GM19099 (cell line): ENCODE measurements around the gene TUBE1.

Experiments
- POLR2A ChIP-seq: IDR thresholded peaks from 3 replicates; pipeline ENCODE4 v1.6.1; 2011; ENCODE audit warnings: low read depth; ENCODE audit not compliant: insufficient read length; ENCODE audit errors: extremely low read depth

The TUBE1 gene

DNA sequence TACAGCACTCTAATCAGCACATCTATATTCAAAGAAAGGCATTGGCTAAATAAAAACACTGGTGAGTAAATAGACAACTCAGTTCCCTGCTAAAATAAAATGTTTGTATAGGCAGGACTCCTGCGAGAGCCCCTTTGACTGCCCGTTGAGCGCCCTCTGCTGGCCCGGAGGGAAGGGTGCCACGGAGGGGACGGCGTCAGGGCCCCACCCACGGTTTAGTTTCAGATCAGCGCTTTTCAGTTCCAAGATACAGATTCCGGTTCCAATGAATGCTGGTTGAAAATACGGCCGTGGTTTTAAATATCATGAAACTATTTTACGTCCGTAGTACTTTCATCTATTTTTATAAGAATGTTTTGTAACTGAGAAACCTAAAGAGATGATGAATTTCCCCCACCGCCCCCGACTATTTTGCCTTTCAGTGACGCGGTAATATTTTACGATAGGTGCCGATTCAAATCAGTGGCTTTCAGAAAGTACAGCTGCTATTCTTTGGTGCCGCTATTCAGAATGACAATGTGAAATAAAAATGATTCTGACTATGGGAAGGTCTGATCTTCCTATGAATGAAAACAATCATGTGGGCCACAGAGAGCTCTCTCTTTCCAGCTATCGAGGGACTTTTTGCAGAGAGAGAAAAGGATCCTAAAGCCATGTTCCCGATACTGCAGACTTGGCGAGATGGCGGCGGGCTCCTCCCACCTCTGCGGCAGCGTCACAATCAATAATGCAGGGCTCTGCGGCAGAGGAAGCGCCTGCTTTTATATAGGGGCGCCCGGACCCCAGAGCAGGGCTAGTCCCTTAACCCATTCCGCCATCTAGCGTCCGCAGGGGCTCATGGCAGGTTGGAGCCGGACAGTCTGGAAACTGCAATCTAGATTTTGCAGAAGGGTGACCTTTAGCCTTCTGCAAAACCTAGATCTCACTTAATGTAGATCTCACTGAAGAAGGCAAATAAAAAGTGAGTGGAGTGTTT is 44.0 kb downstream of the TUBE1 start:
- no peak for TF ChIP-seq POLR2A

DNA sequence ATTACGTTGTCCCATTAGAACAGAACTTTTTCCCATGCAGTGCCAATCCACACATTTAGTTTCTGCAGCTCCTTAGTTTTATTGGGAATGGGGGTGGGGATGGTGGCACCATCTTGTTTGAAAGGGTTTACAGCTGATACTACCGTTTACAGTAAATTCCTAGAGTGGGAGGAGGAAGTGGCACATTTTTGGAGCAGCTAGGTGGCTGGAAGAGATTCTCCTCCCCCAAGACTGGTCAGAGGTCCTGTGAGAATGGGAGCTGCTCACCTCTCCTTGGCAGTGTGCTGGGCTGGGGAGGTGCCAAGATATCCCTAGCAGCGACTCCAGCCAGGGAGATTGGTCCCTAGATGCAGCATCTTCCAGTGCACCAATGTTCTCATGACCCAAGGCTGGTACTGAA is 45.7 kb downstream of the TUBE1 start:
- no peak for TF ChIP-seq POLR2A

DNA sequence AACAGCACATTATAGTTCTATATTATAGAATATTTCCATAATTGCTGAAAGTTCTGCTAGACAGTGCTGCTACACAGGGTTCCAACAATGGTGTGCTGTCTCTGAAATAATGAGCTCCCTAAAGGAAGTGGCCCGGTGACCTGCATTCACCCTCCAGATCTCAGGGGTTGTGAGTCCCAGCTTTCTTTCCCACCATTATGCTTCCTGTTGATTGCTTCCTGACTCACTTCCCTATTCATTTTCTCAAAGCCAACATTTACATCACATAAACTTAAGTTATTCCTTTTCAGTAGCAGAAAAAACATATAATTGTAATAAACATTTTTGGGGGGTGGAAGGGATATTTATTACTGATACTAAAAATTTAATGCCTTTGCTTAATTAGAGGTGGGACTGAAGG is 46.3 kb downstream of the TUBE1 start:
- no peak for TF ChIP-seq POLR2A

DNA sequence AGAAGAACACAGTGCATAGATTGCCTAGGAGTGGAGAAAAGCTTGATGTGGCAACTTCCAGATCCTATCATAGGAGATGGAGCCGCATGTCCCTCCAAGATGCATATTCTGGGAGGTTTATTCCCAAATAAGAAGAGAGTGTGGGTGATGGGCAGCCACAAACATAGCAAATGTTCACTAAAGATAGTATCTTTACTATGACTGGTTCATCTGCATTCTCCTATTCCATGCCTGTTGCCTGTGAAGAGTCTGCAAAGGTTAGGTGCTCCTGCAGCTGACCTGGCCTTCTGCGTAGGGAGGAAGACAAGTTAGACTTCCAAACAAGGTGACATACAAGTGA is 47.9 kb downstream of the TUBE1 start:
- no peak for TF ChIP-seq POLR2A

DNA sequence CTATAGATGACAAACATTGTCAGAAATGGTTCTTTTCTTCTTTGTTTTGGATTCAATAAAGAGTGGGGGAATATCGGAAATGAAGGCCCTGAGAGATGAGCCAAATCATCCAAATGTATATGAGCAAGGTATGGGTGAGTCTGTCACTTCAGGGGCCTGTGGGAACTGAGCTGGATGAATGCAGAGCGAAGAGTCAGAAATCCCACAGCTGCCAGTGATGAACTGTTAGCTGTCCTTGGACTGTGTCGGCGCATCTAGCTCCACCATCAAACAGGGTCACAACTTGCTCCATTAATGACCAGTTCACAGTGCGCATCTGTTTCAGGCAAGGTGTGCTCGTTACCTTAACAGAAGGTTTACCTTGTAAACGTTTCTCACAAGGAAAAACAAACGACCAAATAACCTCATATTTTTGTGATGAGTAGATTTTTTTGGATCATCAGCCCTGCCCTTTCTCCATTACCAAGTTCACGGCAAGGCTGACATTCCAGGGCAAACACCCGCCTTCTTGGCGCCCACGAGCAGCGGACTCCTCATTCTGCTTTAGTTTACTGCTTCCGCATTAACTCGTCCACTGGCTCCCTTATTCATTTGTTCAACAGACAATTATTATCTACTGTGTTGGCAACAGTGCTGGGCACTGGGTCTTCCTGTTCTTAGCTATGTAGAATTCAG is 48.4 kb downstream of the TUBE1 start:
- no peak for TF ChIP-seq POLR2A

DNA sequence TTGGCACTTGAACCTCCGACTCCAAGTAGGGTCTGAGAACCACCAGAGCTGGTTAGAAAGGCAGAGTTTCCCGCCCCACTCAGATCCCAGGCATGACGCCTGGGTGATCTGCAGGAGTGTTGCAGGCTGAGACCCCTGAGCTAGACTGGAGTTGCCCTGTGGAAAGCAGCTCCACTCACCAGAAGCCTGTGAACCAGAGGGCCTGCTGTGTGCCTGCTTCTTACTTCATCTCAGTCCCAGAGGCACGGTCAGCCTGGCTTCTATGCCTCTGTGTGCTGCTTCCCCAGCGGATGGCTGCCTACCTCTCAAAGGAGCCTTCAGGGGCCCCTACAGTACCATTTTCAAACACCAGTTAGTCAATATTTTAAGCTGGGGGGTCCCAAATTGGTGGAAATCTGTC is 49.0 kb downstream of the TUBE1 start:
- TF ChIP-seq POLR2A, result no peak

DNA sequence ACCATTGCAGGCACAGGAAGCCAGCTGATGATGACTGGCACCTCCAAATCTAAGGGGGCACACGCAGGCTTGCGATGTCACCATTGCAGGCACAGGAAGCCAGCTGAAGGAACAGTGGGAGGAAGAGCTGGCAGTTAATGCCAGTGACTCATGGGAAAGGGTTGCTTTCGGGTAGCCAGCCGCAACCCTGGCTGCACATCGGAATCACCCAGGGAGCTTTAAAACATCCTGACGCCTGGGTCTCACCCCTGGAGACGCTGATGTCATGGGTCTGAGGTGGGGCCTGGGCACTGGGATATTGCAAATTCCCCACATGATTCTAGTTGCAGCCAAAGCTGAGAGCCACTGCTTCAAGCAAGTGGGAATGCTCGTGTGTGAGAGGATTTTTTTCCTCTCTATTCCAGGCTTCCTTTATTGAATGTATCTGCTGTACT is 49.5 kb downstream of the TUBE1 start:
- TF ChIP-seq POLR2A, result no peak

DNA sequence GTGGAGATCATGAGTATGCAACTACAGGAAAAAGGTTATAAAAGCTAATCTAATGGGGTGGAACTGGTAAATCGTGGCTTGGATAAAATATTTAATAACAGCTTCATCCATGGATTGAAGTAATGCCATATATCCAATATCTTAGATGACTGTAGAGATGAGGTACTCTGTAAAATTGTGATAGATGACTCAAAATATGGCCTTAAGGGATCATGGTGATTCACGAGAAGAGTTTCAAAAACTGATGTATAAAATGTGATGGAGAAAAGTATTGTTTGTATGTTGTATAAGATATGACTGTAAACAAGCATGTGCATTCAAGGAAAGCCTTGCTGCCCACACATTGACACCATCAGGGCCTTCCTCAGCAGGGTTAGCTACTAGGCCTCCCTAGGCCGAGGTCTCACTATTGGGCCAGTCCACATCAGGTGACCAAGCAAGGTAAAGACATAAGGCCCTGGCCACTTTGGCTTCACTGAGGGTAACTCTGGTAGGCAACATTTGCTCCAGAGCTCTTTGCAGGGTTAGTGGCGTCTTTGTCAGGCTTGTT is 51.1 kb downstream of the TUBE1 start:
- no peak for TF ChIP-seq POLR2A

DNA sequence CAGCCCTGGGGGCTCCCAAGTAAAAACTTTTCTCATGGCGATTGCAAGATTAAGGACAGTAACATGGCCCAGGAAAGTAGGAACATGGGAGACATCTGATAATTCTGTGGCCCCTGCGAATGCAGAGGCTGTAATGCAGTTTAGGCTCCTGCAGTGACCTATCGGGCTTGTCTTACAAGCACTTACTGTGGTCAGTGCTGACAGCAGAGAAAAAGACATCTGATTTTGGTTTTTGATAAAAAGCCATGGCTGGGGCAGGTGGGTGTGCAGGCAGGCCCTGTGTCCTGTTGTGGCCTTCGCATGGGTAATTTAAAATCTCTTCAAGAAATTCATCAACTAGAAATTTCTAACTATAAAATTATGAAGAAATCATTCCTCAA is 52.7 kb downstream of the TUBE1 start:
- TF ChIP-seq POLR2A, result no peak

DNA sequence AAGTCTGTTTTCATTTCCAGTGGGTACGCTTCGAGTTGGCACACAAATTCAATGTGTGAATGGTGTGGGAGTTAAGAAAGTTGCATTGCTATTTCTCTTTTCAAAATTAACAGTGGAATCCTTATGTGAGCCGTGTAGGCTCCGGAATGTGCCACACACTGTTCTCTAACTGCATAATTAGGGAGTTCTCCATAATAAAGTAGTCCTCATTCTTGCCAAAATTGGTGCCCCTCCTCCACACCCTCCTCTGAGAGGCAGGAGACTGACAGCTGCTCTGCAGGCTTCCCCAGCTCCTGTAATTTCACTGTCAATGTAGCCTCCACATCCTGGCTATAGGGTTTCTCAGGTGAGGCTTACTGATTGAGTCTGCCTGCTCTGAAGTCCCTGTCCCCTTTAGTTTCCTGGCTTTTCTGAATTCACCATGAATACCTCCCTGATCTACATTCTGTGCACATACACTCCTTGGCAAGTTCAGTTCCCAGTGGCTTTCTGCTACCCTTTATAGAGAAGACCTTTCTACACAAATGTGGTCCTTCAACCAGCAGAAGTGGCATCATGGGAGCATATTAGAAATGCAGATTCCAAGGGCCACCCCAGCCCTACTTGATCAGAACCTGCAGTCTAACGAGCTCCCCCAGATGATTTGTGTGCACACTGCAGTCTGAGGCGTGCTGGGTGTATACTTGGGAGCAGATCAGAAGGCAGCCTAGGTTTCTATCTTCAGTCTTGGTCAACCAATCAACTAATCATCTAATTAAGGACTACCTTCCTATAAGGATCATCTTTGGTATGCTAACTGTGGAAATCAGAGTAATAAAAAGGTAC is 53.3 kb downstream of the TUBE1 start:
- no peak for TF ChIP-seq POLR2A

DNA sequence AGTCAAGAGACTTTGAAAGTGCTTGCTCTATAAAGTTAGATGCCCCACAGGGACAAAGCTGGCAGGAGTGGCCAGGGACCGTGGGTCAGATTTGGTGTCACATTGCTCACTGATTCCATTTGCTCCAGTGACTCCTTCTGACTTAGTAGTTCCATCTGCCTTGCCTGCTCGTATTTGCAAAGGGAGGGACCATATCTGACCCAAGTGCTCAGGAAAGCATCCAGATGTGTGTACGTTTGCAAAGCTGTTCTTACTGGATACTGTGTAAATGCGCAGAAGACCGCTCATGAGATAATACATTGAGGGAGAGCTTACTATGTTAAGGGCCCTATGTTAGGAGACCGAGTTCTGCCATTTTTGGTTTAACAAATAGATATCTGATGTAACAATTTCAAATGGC is 54.6 kb downstream of the TUBE1 start:
- TF ChIP-seq POLR2A, result no peak

DNA sequence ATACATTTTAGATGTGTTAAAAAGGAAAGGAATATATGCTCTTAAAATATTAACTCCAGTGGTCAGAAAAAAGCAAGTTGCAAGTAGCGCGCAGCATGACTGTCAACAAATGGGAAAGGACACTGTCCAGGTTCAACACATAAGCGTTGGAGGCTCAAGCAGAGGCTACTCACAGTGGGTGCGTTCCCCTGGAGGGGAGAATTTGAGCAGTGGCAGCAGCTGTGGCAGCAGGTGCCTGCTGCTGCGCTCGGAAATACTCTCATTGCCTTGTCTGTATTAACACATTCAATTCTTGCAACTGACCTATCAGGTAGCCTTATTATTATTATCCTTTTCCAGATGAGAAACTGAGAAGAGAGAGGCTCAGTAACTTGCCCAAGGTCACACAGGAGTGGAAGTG is 55.3 kb downstream of the TUBE1 start:
- no peak for TF ChIP-seq POLR2A

DNA sequence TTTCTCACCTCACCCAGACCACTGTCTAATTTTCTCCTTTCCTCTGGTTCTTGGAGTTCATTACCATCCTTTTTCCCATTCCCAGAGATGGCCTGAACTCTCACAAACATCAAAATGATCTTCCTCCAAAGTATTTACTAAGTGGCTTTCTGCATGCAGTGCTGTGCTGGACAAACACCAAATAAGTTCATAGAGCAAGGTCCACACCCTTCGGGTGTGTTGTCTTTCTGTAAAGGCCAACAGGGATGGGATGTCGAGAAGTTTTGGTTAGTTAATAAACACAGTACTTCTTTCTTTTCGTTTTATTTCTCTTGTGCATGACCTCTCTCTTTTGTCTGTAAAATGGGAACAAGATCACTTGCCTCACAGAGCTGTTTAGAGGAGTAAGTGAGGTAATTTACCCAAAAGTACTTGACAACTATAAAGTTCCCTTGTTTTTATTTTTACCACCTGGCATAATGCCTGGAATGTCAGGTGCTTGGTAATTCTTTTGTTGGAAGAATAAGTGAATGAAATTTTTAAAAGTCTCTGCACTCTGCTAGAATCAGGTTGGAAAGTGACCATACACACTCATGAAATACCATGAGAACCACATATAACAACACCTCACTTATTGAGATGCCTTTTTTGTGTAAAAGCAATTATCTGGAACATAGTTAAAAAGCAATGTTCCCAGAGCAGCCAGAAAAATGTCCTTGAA is 56.2 kb downstream of the TUBE1 start:
- TF ChIP-seq POLR2A, result no peak

DNA sequence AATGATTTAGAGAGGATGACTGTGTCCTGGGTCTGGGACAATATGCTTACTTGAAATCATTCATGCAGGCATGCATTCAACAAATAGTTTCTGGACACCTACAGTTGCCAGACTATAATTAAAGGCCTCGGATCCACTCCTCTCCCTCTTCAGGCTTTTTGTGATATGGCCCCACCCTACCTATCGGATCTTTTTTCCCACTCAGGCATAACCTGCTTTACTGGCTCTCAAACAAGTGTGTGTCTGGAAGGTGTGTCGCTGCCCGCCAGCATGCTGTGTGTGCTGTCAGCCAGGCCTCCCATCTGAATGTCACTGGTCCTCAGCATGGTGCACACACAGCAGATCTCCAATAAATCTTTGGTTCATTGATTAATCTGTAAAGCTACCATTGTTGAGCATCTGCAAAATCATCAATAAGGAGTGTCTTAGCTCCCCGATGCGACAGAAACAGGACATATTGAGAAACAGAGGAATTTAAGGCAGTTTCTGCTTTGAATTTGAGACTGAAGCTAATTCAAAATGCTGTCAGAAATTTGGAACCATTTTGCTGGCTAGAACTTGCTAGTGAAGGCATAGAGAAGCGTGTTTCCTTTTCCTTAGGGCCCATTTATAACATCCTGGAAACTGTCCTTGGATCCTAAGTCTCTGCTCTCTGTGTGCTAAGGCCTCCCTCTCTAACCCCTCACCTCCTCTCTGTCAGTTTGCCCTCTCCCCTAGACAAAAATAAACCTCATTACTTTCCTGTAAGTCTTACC is 56.9 kb downstream of the TUBE1 start:
- no peak for TF ChIP-seq POLR2A
